Activated CD8-positive, alpha-beta memory T cell treated with anti-CD3 and anti-CD28 coated beads, Interleukin-2, amount 50 U/mL, for 1 hour (primary cell): ENCODE measurements around the gene ACP2.
"Not testable (repeated sequence)": the region's sequence is repeated elsewhere in the genome, so short reads cannot be mapped to it uniquely, and the experiment has no call there.

ENCODE experiments used
- DNase-seq: peaks from one replicate; pipeline ENCODE4 v3.0.0-alpha.2; 2020; ENCODE audit errors: extremely low read depth

ACP2 gene

GRCh38 chr11:47243454-47243853 is 5.2 kb downstream of the ACP2 start:
- no peak for DNase-seq

GRCh38 chr11:47242596-47243192 is 5.9 kb downstream of the ACP2 start:
- no peak for DNase-seq

GRCh38 chr11:47241841-47242301 is 6.7 kb downstream of the ACP2 start:
- no peak for DNase-seq

DNA sequence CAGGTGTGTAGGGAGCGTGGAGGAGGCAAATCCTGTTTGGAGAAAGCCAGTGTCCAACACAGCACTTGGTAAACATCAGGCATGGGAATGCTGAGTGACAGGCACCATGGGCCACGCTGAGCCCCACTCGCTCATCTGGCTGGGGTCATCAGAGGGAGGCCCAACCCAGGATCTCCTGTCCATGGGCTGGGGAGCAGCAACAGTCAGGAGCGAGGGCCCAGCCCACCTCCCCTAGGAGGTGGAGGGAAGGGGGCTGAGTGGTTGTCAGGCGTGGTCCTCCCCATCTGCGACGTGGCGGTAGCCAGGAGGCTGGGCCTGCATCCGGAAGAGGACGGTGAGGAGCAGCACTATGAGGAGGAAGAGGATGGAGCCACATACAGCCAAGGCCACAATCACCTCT is 8.8 kb downstream of the ACP2 start:
- no peak for DNase-seq

GRCh38 chr11:47236482-47236881 is 12.1 kb downstream of the ACP2 start:
- no peak for DNase-seq

DNA sequence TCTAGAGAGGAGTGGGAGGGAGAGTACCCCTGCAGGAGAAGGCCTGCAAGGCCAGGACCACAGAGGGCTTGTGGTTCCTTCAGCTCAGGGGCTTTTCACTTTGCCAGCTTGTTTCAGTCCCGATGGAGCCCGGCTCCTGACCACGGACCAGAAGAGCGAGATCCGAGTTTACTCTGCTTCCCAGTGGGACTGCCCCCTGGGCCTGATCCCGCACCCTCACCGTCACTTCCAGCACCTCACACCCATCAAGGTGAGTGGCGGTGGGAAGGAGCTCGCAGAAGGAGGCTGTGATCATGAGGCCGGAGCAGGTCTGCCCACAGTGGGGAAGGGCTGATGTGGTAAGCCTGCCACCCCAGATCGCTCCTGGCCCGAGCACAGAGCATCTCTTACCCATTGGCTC is 13.5 kb downstream of the ACP2 start:
- no peak for DNase-seq

GRCh38 chr11:47234669-47235100 is 13.9 kb downstream of the ACP2 start:
- DNase-seq, result peak; percentile 74

GRCh38 chr11:47233989-47234668 is 14.5 kb downstream of the ACP2 start:
- no peak for DNase-seq

DNA sequence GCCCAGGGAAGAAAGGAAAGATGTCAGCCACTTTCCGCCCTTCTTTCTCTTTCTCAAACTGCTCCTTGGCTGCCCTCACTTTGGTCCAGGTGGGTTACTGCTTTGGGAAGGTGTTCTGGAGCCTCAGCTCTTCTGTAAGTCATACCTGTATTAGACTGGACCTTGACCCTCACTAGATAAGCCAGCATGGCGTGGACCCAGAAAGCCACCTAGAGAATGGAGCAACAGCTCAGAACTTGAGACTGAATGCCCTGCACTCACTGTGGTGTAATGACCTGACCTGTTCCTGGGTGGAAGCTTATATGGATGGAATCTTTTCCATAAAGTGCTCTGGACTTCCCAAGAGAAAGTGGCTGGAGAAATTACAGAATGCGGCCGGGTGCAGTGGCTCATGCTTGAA is 15.6 kb downstream of the ACP2 start:
- DNase-seq, result no peak

GRCh38 chr11:47229161-47229560 is 19.5 kb downstream of the ACP2 start:
- DNase-seq, result no peak

DNA sequence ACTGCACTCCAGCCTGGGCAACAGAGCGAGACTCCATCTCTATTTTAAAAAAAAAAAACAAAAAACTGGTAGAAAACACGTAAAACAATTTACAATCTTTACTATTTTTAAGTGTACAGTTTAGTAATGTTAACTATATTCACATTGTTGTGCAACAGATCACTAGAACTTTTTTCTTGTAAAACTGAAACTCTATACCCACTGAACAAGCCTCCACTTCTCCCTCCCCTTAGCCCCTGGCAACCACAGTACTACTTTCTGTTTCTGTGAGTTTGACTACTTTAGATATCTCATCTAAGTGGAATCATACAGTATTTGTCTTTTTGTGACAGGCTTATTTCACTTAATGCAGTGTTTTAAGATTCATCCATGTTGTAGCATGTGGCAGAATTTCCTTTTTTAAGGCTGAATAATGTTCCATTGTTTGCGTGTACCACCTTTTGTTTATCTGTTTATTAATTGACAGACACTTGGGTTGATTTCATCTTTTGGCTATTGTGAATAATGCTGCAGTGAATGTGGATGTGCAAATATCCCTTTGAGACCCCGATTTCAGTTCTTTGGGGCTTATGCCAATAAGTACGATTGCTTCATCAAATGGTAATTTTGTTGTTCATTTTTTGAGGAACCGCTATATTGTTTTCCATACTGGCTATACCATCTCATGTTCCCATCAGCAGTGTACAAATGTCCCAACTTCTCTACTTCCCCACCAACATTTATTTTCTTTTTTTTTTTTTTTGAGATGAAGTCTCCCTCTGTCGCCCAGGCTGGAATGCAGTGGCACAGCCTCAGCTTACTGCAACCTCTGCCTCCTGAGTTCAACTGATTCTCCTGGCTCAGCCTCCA is 22.8 kb downstream of the ACP2 start:
- DNase-seq, result no peak

GRCh38 chr11:47222696-47223095 is 25.9 kb downstream of the ACP2 start:
- DNase-seq, result no peak

DNA sequence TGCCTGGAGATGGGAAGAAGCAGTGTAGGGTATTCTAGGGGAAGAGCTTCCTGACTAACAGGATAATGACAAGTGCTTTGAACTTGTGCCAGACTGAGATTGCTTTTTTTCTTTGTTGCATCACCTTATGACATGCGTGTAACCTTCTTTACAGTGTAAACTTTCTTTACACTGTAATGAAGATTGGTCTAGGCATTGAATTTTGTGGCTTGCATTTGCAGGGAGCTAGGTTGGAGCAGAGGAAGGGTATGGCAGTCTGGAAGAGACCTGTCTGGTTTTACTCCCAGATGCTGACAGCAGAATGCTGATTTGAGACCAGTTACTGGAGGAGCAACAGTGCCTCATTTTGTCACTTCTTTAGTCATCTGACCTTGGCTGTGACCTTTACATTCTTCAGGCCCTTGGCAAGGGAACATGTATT is 28.2 kb downstream of the ACP2 start:
- DNase-seq, result no peak

DNA sequence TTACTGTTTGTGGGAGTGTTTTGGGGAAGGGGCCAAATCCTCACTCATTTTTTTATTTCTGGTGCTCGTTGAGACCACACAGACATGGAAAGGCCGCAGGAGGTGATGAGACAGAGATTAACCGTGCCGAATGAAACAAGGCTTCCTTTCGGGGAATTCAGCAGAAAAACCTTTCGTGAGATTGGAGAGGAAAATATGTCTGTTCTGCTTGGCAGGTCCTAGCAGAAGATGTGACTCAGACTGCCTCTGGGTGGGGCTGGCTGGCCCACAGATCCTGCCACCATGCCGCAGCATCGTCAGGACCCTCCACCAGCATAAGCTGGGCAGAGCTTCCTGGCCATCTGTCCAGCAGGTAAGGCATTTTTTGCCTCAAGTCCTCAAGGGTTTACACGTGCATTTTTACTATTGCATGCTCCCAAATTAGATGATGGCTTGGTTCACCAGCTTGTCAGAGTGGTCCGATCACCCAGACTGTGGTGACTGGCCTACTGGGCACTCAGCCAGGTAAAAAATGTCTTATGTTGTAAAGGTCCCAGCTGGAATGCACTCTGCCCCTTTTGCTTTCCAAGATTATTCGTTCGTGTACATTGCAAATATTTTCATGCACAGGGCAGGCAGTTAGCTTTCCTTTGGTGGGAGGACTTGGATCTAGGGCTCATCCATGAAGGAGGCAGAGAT is 32.4 kb downstream of the ACP2 start:
- no peak for DNase-seq

- DNase-seq, result no peak
Measured at GRCh38 chr11:47215366-47215910, 33.2 kb downstream of the ACP2 start.

GRCh38 chr11:47213950-47214565 is 34.6 kb downstream of the ACP2 start:
- DNase-seq, result peak; percentile 57

- DNase-seq, result no peak
Measured at GRCh38 chr11:47212938-47213337, 35.7 kb downstream of the ACP2 start.

DNA sequence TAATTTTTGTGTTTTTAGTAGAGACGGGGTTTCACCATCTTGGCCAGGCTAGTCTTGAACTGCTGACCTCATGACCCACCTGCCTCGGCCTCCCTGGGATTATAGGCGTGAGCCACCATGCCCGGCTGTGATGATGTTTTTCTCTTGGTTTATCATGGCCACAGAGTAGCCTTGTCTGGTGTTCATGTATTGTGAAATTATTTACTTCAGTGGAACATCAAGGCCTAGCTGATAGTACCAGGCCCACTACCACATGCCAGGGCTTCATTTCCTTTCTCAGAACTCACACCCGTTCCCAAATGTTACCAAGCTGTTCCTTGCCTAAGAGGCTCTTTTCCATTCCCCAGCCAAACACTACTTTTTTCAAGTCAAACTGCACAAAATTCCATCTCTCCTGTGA is 40.0 kb downstream of the ACP2 start:
- DNase-seq, result no peak

DNA sequence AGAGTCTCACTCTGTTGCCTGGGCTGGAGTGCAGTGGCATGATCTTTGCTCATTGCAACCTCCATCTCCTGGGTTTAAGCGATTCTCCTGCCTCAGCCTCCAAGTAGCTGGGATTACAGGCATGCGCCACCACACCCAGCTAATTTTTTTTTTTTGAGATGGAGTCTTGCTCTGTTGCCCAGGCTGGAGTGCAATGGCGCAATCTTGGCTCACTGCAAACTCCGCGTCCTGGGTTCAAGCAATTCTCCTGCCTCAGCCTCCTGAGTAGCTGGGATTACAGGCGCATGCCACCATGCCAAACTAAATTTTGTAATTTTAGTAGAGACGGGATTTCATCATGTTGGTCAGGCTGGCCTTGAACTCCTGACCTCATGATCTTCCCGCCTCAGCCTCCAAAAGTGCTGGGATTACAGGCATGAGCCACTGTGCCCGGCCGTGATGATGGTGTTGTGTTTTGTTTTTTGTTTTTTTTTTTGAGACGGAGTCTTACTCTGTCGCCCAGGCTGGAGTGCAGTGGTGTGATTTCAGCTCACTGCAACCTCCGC is 40.5 kb downstream of the ACP2 start:
- DNase-seq, result not testable (repeated sequence)

GRCh38 chr11:47207459-47207858 is 41.2 kb downstream of the ACP2 start:
- no peak for DNase-seq

DNA sequence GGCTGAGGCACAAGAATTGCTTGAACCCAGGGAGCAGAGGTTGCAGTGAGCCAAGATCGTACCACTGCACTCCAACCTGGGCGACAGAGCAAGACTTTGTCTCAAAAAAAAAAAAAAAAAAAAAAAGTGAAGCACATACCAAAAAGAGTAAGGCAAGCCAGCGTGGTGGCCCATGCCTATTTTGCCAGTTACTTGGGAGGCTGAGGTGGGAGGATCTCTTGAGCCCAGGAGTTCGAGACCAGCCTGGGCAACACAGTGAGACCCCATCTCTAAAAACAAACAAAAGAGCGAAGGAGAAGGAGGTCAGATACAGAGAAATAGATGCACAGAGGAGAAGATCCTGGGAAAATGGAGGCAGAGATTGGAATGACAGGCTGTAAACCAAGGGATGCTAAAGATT is 42.0 kb downstream of the ACP2 start:
- DNase-seq, result not testable (repeated sequence)
